H1 (cell line): ENCODE results near the gene EML1. TPM values are rescaled to one million over a fixed set of nuclear protein-coding genes. Genes with fewer than 3 reads are reported as not detected.

ENCODE experiments used
- CTCF ChIA-PET: fragments of 300-600 bp; sonication (Branson Sonifier 250); formaldehyde crosslinking; loops from one replicate; lab custom pipeline; 2021; ENCODE audit not compliant: partially characterized antibody; lab: Charles Lee
- POLR2A ChIA-PET: fragments of 300-600 bp; sonication (Branson Sonifier 250); formaldehyde crosslinking; loops from one replicate; lab custom pipeline; 2021; ENCODE audit warnings: inconsistent platforms; ENCODE audit not compliant: partially characterized antibody; lab: Charles Lee
- DNase-seq, 2 experiments: peaks; one replicate each; pipeline versions ENCODE4 v3.0.0 to v3.0.0-alpha.2; 2010 to 2022; ENCODE audit warnings: low spot score in 2 of 2, low read depth in 1 of 2, mixed read lengths in 1 of 2
- FAIRE-seq: peaks from 2 replicates; lab custom pipeline; 2011; peaks lifted over from hg19 to GRCh38; lab: Jason Lieb, UNC
- H2AFZ ChIP-seq: 2 replicates; pipeline ENCODE4 v1.8.1; 2012; ENCODE audit warnings: low read length, inconsistent platforms
- H2AK5ac ChIP-seq: 2 replicates; pipeline ENCODE4 v1.6.1; 2013; ENCODE audit warnings: low read depth, low read length
- H2BK120ac ChIP-seq: replicated peaks from 2 replicates; pipeline ENCODE3; 2013; ENCODE audit warnings: low read depth, low read length, inconsistent platforms
- H2BK12ac ChIP-seq: 2 replicates; pipeline ENCODE4 v1.6.1; 2013; ENCODE audit warnings: low read depth, low read length
- H2BK15ac ChIP-seq: 2 replicates; pipeline ENCODE4 v1.6.1; 2013; ENCODE audit warnings: low read length
- H2BK20ac ChIP-seq: 2 replicates; pipeline ENCODE4 v1.6.1; 2013; ENCODE audit warnings: low read length
- H2BK5ac ChIP-seq: 2 replicates; pipeline ENCODE4 v1.6.1; 2013; ENCODE audit warnings: low read depth, low read length
- H3K14ac ChIP-seq: 2 replicates; pipeline ENCODE4 v1.6.1; 2013; ENCODE audit warnings: inconsistent platforms; ENCODE audit not compliant: insufficient read length
- H3K18ac ChIP-seq: 2 replicates; pipeline ENCODE4 v1.6.1; 2013; ENCODE audit warnings: low read length; ENCODE audit errors: extremely low read depth
- H3K23ac ChIP-seq: 2 replicates; pipeline ENCODE4 v1.6.1; 2013; ENCODE audit warnings: inconsistent platforms; ENCODE audit not compliant: insufficient read length
- H3K23me2 ChIP-seq: 2 replicates; pipeline ENCODE4 v1.6.1; 2013; ENCODE audit warnings: low read depth, low read length
- H3K27ac ChIP-seq: 2 replicates; pipeline ENCODE4 v1.6.1; 2011; ENCODE audit warnings: low read depth, low read length, inconsistent platforms
- H3K27me3 ChIP-seq, 4 experiments: replicated peaks in 1 of 4; 1 replicate in 1 of 4; 2 replicates in 3 of 4; pipeline versions ENCODE4 v1.6.1 to v1.8.1; 2011 to 2013; ENCODE audit warnings: low read length in 3 of 4, mild to moderate bottlenecking in 3 of 4, inconsistent platforms in 2 of 4, mixed read lengths in 2 of 4, moderate library complexity in 1 of 4; ENCODE audit not compliant: control insufficient read depth in 3 of 4, insufficient read depth in 3 of 4; ENCODE audit errors: extremely low read depth in 1 of 4
- H3K36me3 ChIP-seq, 4 experiments: 2 replicates each; pipeline versions ENCODE4 v1.6.1 to v1.8.1; 2011 to 2013; ENCODE audit warnings: mild to moderate bottlenecking in 4 of 4, low read length in 3 of 4, moderate library complexity in 2 of 4, control low read depth in 1 of 4, inconsistent platforms in 1 of 4; ENCODE audit not compliant: insufficient read depth in 4 of 4, control insufficient read depth in 2 of 4
- H3K4ac ChIP-seq: replicated peaks from 2 replicates; pipeline ENCODE3; 2013; ENCODE audit warnings: low read length, low read depth, mixed read lengths, inconsistent platforms; ENCODE audit not compliant: insufficient read length
- H3K4me1 ChIP-seq, 4 experiments: replicated peaks in 1 of 4; 1 replicate in 1 of 4; 2 replicates in 3 of 4; pipeline versions ENCODE4 v1.6.1 to v1.8.1; 2011 to 2013; ENCODE audit warnings: low read length in 3 of 4, inconsistent platforms in 2 of 4, mixed read lengths in 1 of 4; ENCODE audit not compliant: insufficient read depth in 4 of 4, control insufficient read depth in 3 of 4
- H3K4me2 ChIP-seq, 2 experiments: 2 replicates each; pipeline versions ENCODE4 v1.6.1 to v1.8.1; 2011 to 2013; ENCODE audit warnings: low read depth in 2 of 2, low read length in 2 of 2, control low read depth in 1 of 2, inconsistent platforms in 1 of 2, mild to moderate bottlenecking in 1 of 2; ENCODE audit not compliant: insufficient read depth in 1 of 2
- H3K4me3 ChIP-seq, 4 experiments: fragments of 200-600, 300-600 bp in 1 of 4; sonication (generic), shearing (Covaris generic), sonication (Bioruptor Twin) in 1 of 4; 2 replicates each; pipeline versions ENCODE4 v1.5.1 to v1.8.1; 2011 to 2016; ENCODE audit warnings: low read length in 4 of 4, low read depth in 3 of 4, control low read depth in 2 of 4, inconsistent platforms in 2 of 4, mild to moderate bottlenecking in 2 of 4, mixed read lengths in 1 of 4, moderate library complexity in 1 of 4; ENCODE audit not compliant: insufficient read depth in 2 of 4; ENCODE audit errors: extremely low read depth in 1 of 4
- H3K56ac ChIP-seq: replicated peaks from 2 replicates; pipeline ENCODE3; 2013; ENCODE audit warnings: low read depth, mild to moderate bottlenecking, mixed read lengths, low read length, inconsistent platforms; ENCODE audit not compliant: insufficient read length
- H3K79me1 ChIP-seq: 2 replicates; pipeline ENCODE4 v1.6.1; 2013; ENCODE audit warnings: low read depth, low read length, control low read depth
- H3K79me2 ChIP-seq, 2 experiments: 2 replicates each; pipeline versions ENCODE4 v1.6.1 to v1.8.1; 2012 to 2013; ENCODE audit warnings: low read length in 2 of 2, mild to moderate bottlenecking in 2 of 2, inconsistent platforms in 1 of 2; ENCODE audit not compliant: insufficient read depth in 2 of 2, control insufficient read depth in 1 of 2
- H3K9ac ChIP-seq, 4 experiments: replicated peaks in 1 of 4; 1 replicate in 1 of 4; 2 replicates in 3 of 4; pipeline versions ENCODE4 v1.6.1 to v1.8.1; 2011 to 2013; ENCODE audit warnings: low read depth in 3 of 4, low read length in 3 of 4, control low read depth in 2 of 4, mild to moderate bottlenecking in 2 of 4, moderate library complexity in 2 of 4, inconsistent platforms in 1 of 4; ENCODE audit errors: extremely low read depth in 1 of 4
- H3K9me3 ChIP-seq, 2 experiments: 2 replicates each; pipeline versions ENCODE4 v1.6.1 to v1.8.1; 2012 to 2013; ENCODE audit warnings: mild to moderate bottlenecking in 2 of 2, moderate library complexity in 2 of 2, control low read depth in 1 of 2, inconsistent platforms in 1 of 2, low read depth in 1 of 2, low read length in 1 of 2, mixed read lengths in 1 of 2; ENCODE audit not compliant: insufficient read depth in 2 of 2
- H4K20me1 ChIP-seq, 2 experiments: replicated peaks in 1 of 2; 2 replicates each; pipeline versions ENCODE3 to v1.8.1; 2011 to 2013; ENCODE audit warnings: inconsistent platforms in 2 of 2, low read length in 2 of 2, mild to moderate bottlenecking in 1 of 2; ENCODE audit not compliant: insufficient read depth in 2 of 2, control insufficient read depth in 1 of 2
- H4K5ac ChIP-seq: 2 replicates; pipeline ENCODE4 v1.6.1; 2013; ENCODE audit warnings: low read length, low read depth, mixed read lengths, inconsistent platforms; ENCODE audit not compliant: insufficient read length
- H4K8ac ChIP-seq: 2 replicates; pipeline ENCODE4 v1.8.0; 2013; ENCODE audit warnings: mild to moderate bottlenecking, moderate library complexity, low read length, inconsistent platforms; ENCODE audit not compliant: insufficient read depth; ENCODE audit errors: extremely low read depth
- H4K91ac ChIP-seq: replicated peaks from 2 replicates; pipeline ENCODE3; 2013; ENCODE audit warnings: low read length, mixed read lengths, inconsistent platforms; ENCODE audit not compliant: insufficient read length
- TEAD4 ChIP-seq: IDR thresholded peaks from 2 replicates; pipeline ENCODE4 v1.6.1; 2012; ENCODE audit warnings: low read depth, low read length, inconsistent platforms, mixed read lengths
- WGBS, 2 experiments: shearing (Covaris generic) in 1 of 2; methylation state at CpG; one replicate each; pipeline versions ENCODE4 v1.1.6 to v1.1.7; 2013 to 2015; ENCODE audit warnings: low lambda C conversion rate in 2 of 2, mixed read lengths in 2 of 2, inconsistent platforms in 1 of 2, low coverage in 1 of 2, missing lambda C conversion rate in 1 of 2; ENCODE audit not compliant: insufficient replicate concordance in 2 of 2, insufficient coverage in 1 of 2, insufficient read length in 1 of 2; ENCODE audit errors: extremely low coverage in 1 of 2, missing lambda C conversion rate in 1 of 2; 5-methylcytosine and 5-hydroxymethylcytosine counted together
- polyA plus RNA-seq, 7 experiments: library from polyadenylated mRNA; depleted of rRNA in 3 of 7; stranded (reverse) in 5 of 7; unstranded in 2 of 7; fragments of >200 nt in 5 of 7; fragments of 200-250 nt in 2 of 7; gene quantifications; 1 replicate in 5 of 7; 2 replicates in 1 of 7; 4 replicates in 1 of 7; pipeline versions ENCODE4 v1.2.1 to v1.2.3, GENCODE V29; 2011 to 2013; ENCODE audit warnings: missing spikeins in 2 of 7, mixed read lengths in 2 of 7
- total RNA-seq: library from RNA; stranded (reverse); fragmentation: NEBNext Ultra II Directional; extraction: Animal tissue kit (Norgen Biotek cat#: 25700); gene quantifications from 2 replicates; pipeline ENCODE4 v1.2.1, GENCODE V29; 2021

Gene EML1
- total and polyA plus RNA-seq, 2 of the 8 experiments (the other 6 are each of a cell fraction or from before 2014, with no cell fraction given): 11.1 to 24.7 TPM

GRCh38 chr14:99873653-99874052 is 80.4 kb downstream of the EML1 start:
- FAIRE-seq (no peak), DNase-seq (peak in 1 of 2 experiments; percentile 33)
- ChIA-PET POLR2A (no interaction called here), CTCF (interaction anchor here (0.6 to 5.4 kb wide), 9 partner anchors 11 to 194 kb away, joined by 3 to 39 read pairs (median 4); no protein-coding TSS in a partner anchor)
- WGBS, 2 experiments: 78% methylated on average over 4 of the region's 4 CpGs; no CpG with 5 or more reads in 1 of the 2 experiments
- 0 out of 2 replicates have a peak overlapping the region, but pooled peaks have one; percentile 79 for H2AK5ac ChIP-seq
- H3K4me3 ChIP-seq: peak overlapping the region in 1 of 4 experiments; percentile 36; a peak in 1 of 8 replicates
- H3K18ac ChIP-seq: peak overlapping the region; percentile 26; the same call in 1 of the 2 replicates
- H2AFZ ChIP-seq: no peak overlapping the region
- H4K8ac ChIP-seq: no peak overlapping the region
- H3K9ac ChIP-seq: no peak overlapping the region
- peak overlapping the region; percentile 22; the same call in 1 of the 2 replicates for H2BK12ac ChIP-seq
- no peak overlapping the region for H3K27ac ChIP-seq
- H4K20me1 ChIP-seq: peaks cover 0 to 1% of the 10 kb centered on the region in 2 experiments
- H2BK120ac ChIP-seq: peak overlapping the region; percentile 50
- peaks cover 4 to 37% (median 23%) of the 10 kb centered on the region in 4 experiments for H3K4me1 ChIP-seq
- H3K56ac ChIP-seq: no peak overlapping the region
- H3K4ac ChIP-seq: peak overlapping the region; percentile 94
- H3K79me1 ChIP-seq: peaks cover 2% of the 10 kb centered on the region; the same call in 1 of the 2 replicates
- H2BK20ac ChIP-seq: 0 out of 2 replicates have a peak overlapping the region, but pooled peaks have one; percentile 17
- no peak overlapping the region for H2BK5ac ChIP-seq
- H3K14ac ChIP-seq: no peak overlapping the region
- H3K4me2 ChIP-seq: peak overlapping the region; percentile 24 to 29; a peak in 3 of 4 replicates
- no peak overlapping the region for H3K23ac ChIP-seq
- H3K23me2 ChIP-seq: no peaks in the 10 kb centered on the region
- H3K36me3 ChIP-seq: no peaks in the 10 kb centered on the region
- H4K91ac ChIP-seq: no peak overlapping the region
- no peak overlapping the region for H4K5ac ChIP-seq
- no peaks in the 10 kb centered on the region for H3K9me3 ChIP-seq
- no peak for TF ChIP-seq TEAD4
- no peak overlapping the region for H2BK15ac ChIP-seq
- H3K79me2 ChIP-seq: no peaks in the 10 kb centered on the region
- H3K27me3 ChIP-seq: no peaks in the 10 kb centered on the region; a peak in 1 of 7 replicates
